K562 (cell line): ENCODE results near the gene TMEM60. TPM values are rescaled to one million over a fixed set of nuclear protein-coding genes. Genes with fewer than 3 reads are reported as not detected.

Source experiments
- CBX3 ChIP-seq, 2 experiments: IDR thresholded peaks; 1 replicate in 1 of 2; 2 replicates in 1 of 2; pipeline ENCODE4 v1.6.1; 2012; ENCODE audit warnings: inconsistent platforms in 2 of 2, low read length in 2 of 2, borderline replicate concordance in 1 of 2, control low read depth in 1 of 2
- EP400 ChIP-seq: fragments of 450-650 bp; IDR thresholded peaks from 2 replicates; pipeline ENCODE4 v1.6.1; 2017; ENCODE audit warnings: antibody characterized with exemption, mild to moderate bottlenecking, moderate library complexity
- HDAC1 ChIP-seq, 2 experiments: fragments of 450-650 bp; IDR thresholded peaks; 2 replicates each; pipeline ENCODE4 v1.6.1; 2016 to 2017; ENCODE audit warnings: inconsistent platforms in 1 of 2, mild to moderate bottlenecking in 1 of 2, moderate library complexity in 1 of 2
- KLF16 ChIP-seq: IDR thresholded peaks from 2 replicates; pipeline ENCODE4 v1.6.1; 2016; ENCODE audit warnings: antibody characterized with exemption
- NCOR1 ChIP-seq: fragments of 450-650 bp; IDR thresholded peaks from 2 replicates; pipeline ENCODE4 v1.6.1; 2016; ENCODE audit warnings: mild to moderate bottlenecking, moderate library complexity
- NEUROD1 ChIP-seq: fragments of 150-350 bp; IDR thresholded peaks from 2 replicates; pipeline ENCODE4 v1.6.1; 2014; ENCODE audit warnings: borderline replicate concordance, low read length, low read depth; ENCODE audit not compliant: partially characterized antibody
- PRPF4 ChIP-seq: fragments of 200-400 bp; formaldehyde crosslinking; IDR thresholded peaks from one replicate; pipeline ENCODE4 v1.6.1; 2017; ENCODE audit warnings: low read length, low read depth, mild to moderate bottlenecking; ENCODE audit not compliant: insufficient read depth, poor library complexity, severe bottlenecking
- SMARCC2 ChIP-seq: fragments of 450-650 bp; IDR thresholded peaks from 2 replicates; pipeline ENCODE4 v1.6.1; 2017; ENCODE audit warnings: antibody characterized with exemption, moderate library complexity, mild to moderate bottlenecking, low read depth
- TRIM24 ChIP-seq, 2 experiments: fragments of 450-650 bp; IDR thresholded peaks; 2 replicates each; pipeline ENCODE4 v1.6.1; 2016
- ZNF766 ChIP-seq: fragments of 200-800 bp; sonication (Bioruptor generic); conservative IDR thresholded peaks from 2 replicates; pipeline ENCODE4 v1.6.1; 2016; ENCODE audit warnings: missing genetic modification characterization, missing compliant biosample characterization
- polyA plus RNA-seq, 8 experiments: library from polyadenylated mRNA; depleted of rRNA in 4 of 8; stranded (reverse) in 5 of 8; unstranded in 3 of 8; fragments of >200 nt; fragmentation: Nextera tagmentation in 2 of 8; fragmentation: Illumina TruSeq in 1 of 8; extraction: Ambion mirVana in 2 of 8; extraction: Trizol in 1 of 8; gene quantifications; 2 replicates each; pipeline versions ENCODE4 v1.2.1 to v1.2.3, GENCODE V29; 2011 to 2014; ENCODE audit warnings: inconsistent platforms in 1 of 8, missing spikeins in 1 of 8
- total RNA-seq, 7 experiments: library from RNA; depleted of rRNA in 6 of 7; stranded (reverse); fragments of >200 nt in 6 of 7; fragmentation: Illumina TruSeq in 2 of 7; extraction: Trizol in 2 of 7; gene quantifications; 2 replicates each; pipeline versions ENCODE4 v1.2.1 to v1.2.3, GENCODE V29; 2011 to 2021; ENCODE audit warnings: low replicate concordance in 1 of 7
- TF ChIP-seq, protein P1 (sequence below): fragments of 250-450 bp; sonication (Bioruptor Pico); IDR thresholded peaks from 2 replicates; pipeline ENCODE4 v1.5.0; 2021; ENCODE audit warnings: mild to moderate bottlenecking, borderline replicate concordance
- TF ChIP-seq, protein P2 (sequence below), 2 experiments: fragments of 450-650 bp; formaldehyde crosslinking in 1 of 2; IDR thresholded peaks; 2 replicates each; pipeline versions ENCODE4 v1.4.0 to v1.6.1; 2014 to 2020; ENCODE audit warnings: mild to moderate bottlenecking in 2 of 2, borderline replicate concordance in 1 of 2, low read depth in 1 of 2
- TF ChIP-seq, protein P3 (sequence below): fragments of 450-650 bp; formaldehyde crosslinking; IDR thresholded peaks from 2 replicates; pipeline ENCODE4 v1.4.0; 2020; ENCODE audit warnings: mild to moderate bottlenecking, moderate library complexity

The TMEM60 gene
- total and polyA plus RNA-seq, 9 of the 15 experiments (the other 6 are each of a cell fraction or from before 2014, with no cell fraction given) = 12.5 to 140 (median 38.4) TPM

- TF ChIP-seq SMARCC2 = 0 out of 2 replicates have a peak, but pooled peaks have one; percentile 26
- TF ChIP-seq, protein P1, sequence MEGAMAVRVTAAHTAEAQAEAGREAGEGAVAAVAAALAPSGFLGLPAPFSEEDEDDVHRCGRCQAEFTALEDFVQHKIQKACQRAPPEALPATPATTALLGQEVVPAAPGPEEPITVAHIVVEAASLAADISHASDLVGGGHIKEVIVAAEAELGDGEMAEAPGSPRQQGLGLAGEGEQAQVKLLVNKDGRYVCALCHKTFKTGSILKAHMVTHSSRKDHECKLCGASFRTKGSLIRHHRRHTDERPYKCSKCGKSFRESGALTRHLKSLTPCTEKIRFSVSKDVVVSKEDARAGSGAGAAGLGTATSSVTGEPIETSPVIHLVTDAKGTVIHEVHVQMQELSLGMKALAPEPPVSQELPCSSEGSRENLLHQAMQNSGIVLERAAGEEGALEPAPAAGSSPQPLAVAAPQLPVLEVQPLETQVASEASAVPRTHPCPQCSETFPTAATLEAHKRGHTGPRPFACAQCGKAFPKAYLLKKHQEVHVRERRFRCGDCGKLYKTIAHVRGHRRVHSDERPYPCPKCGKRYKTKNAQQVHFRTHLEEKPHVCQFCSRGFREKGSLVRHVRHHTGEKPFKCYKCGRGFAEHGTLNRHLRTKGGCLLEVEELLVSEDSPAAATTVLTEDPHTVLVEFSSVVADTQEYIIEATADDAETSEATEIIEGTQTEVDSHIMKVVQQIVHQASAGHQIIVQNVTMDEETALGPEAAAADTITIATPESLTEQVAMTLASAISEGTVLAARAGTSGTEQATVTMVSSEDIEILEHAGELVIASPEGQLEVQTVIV (CRISPR knock-in tag) = no peak
- TF ChIP-seq, protein P2, sequence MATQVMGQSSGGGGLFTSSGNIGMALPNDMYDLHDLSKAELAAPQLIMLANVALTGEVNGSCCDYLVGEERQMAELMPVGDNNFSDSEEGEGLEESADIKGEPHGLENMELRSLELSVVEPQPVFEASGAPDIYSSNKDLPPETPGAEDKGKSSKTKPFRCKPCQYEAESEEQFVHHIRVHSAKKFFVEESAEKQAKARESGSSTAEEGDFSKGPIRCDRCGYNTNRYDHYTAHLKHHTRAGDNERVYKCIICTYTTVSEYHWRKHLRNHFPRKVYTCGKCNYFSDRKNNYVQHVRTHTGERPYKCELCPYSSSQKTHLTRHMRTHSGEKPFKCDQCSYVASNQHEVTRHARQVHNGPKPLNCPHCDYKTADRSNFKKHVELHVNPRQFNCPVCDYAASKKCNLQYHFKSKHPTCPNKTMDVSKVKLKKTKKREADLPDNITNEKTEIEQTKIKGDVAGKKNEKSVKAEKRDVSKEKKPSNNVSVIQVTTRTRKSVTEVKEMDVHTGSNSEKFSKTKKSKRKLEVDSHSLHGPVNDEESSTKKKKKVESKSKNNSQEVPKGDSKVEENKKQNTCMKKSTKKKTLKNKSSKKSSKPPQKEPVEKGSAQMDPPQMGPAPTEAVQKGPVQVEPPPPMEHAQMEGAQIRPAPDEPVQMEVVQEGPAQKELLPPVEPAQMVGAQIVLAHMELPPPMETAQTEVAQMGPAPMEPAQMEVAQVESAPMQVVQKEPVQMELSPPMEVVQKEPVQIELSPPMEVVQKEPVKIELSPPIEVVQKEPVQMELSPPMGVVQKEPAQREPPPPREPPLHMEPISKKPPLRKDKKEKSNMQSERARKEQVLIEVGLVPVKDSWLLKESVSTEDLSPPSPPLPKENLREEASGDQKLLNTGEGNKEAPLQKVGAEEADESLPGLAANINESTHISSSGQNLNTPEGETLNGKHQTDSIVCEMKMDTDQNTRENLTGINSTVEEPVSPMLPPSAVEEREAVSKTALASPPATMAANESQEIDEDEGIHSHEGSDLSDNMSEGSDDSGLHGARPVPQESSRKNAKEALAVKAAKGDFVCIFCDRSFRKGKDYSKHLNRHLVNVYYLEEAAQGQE (IDR thresholded peaks at IDR 0.05; ENCODE audit: borderline replicate concordance) = 0 out of 2 replicates have a peak, but pooled peaks have one; percentile 2
- TF ChIP-seq, protein P2 (CRISPR knock-in tag; IDR thresholded peaks at IDR 0.05; ENCODE audit: low read depth) = no peak
- no peak for TF ChIP-seq PRPF4
- TF ChIP-seq KLF16 = peak; percentile 68
- TF ChIP-seq EP400 = peak; percentile 35; the same call in 1 of the 2 replicates
- TF ChIP-seq ZNF766 = peak; percentile 71; the same call in 1 of the 2 replicates
- TF ChIP-seq, protein P3, sequence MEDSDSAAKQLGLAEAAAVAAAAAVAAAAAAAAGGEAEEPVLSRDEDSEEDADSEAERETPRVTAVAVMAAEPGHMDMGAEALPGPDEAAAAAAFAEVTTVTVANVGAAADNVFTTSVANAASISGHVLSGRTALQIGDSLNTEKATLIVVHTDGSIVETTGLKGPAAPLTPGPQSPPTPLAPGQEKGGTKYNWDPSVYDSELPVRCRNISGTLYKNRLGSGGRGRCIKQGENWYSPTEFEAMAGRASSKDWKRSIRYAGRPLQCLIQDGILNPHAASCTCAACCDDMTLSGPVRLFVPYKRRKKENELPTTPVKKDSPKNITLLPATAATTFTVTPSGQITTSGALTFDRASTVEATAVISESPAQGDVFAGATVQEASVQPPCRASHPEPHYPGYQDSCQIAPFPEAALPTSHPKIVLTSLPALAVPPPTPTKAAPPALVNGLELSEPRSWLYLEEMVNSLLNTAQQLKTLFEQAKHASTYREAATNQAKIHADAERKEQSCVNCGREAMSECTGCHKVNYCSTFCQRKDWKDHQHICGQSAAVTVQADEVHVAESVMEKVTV = no peak
- TF ChIP-seq NEUROD1 = peak; percentile 50
- peak in 1 of 2 experiments; percentile 70; a peak in 1 of 4 replicates for TF ChIP-seq HDAC1 (IDR thresholded peaks at IDR 0.05)
- 0 out of 3 replicates have a peak, but pooled peaks of 1 of the 2 experiments have one; percentile 44 for TF ChIP-seq CBX3 (IDR thresholded peaks at IDR 0.05; ENCODE audit: borderline replicate concordance in 1 of 2, low read length in 2 of 2)
- TF ChIP-seq NCOR1 = peak; percentile 88
- peak in 1 of 2 experiments; percentile 44; a peak in 1 of 4 replicates for TF ChIP-seq TRIM24 (IDR thresholded peaks at IDR 0.05)
These were observed 1.9 kb upstream of the TMEM60 start (continued) for GRCh38 chr7:77800158-77800557.
